ENCODE data around the gene LRRC4C. TPM values are rescaled to one million over a fixed set of nuclear protein-coding genes. Genes with fewer than 3 reads are reported as not detected.

LRRC4C gene
- total and polyA plus RNA-seq, 10 of the 15 experiments (the other 5 are each of a cell fraction or from before 2014, with no cell fraction given), result 1.5 TPM; not detected in 9

- no peak for TF ChIP-seq TCF12 (IDR thresholded peaks at IDR 0.05; ENCODE audit: low read depth, low read length)
- no peak for TF ChIP-seq CBFB (IDR thresholded peaks at IDR 0.05; ENCODE audit: low read depth)
- TF ChIP-seq NR2C1 (IDR thresholded peaks at IDR 0.05), result no peak
- TF ChIP-seq IKZF1 (conservative IDR thresholded peaks at IDR 0.05), result no peak
- no peak for TF ChIP-seq TAF1 (IDR thresholded peaks at IDR 0.05; ENCODE audit: borderline replicate concordance, low read depth, low read length)
- TF ChIP-seq RUNX3 (IDR thresholded peaks at IDR 0.05; ENCODE audit: low read length), result no peak
- no peak for TF ChIP-seq CUX1 (IDR thresholded peaks at IDR 0.05; ENCODE audit: insufficient replicate concordance, low read depth, low read length)
Measured at GRCh38 chr11:40388097-40388818, 1071.2 kb downstream of the LRRC4C start (continued).
